ENCODE data around the gene SPAG8.

DNA sequence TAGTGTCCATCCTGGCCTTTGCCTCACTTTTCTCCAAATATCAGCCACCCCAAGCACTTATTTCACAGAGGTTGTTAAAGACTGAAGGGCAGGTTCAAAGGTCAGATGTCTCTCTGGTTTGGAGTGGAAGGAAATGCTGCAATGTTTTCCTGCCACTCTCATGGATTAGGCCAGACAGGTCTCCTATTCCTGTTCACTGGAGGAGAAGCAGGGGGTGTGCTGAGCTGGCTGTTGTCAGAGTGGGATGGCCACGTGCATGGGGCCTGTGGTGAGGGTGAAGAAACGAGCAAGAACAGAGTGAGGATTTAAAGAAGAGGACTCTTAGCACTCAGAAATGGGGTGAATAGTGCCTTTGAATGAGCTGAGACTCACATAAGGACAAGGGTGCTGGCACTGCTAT is 23.7 kb upstream of the SPAG8 start:
- TF ChIP-seq POLR2A (IDR thresholded peaks at IDR 0.05; ENCODE audit: low read length) (no peak), GATA1 (IDR thresholded peaks at IDR 0.05; ENCODE audit: low read depth, low read length) (no peak)

Measured in erythroblast (primary cell).